Fibroblast of lung (primary cell): ENCODE data around the gene TCERG1L.

Experiments used
- EZH2 ChIP-seq: IDR thresholded peaks from 2 replicates; pipeline ENCODE4 v1.5.1; 2012; ENCODE audit warnings: low read length, control low read depth, mild to moderate bottlenecking; ENCODE audit errors: missing control alignments
- TF ChIP-seq, protein P1 (sequence below), 2 donors: IDR thresholded peaks in 1 of 2; conservative IDR thresholded peaks in 1 of 2; 1 replicate in 1 of 2; 2 replicates in 1 of 2; pipeline ENCODE4 v1.5.1; 2011 to 2012; ENCODE audit warnings: low read length in 2 of 2, control low read depth in 1 of 2, inconsistent platforms in 1 of 2, low read depth in 1 of 2, mild to moderate bottlenecking in 1 of 2

DNA sequence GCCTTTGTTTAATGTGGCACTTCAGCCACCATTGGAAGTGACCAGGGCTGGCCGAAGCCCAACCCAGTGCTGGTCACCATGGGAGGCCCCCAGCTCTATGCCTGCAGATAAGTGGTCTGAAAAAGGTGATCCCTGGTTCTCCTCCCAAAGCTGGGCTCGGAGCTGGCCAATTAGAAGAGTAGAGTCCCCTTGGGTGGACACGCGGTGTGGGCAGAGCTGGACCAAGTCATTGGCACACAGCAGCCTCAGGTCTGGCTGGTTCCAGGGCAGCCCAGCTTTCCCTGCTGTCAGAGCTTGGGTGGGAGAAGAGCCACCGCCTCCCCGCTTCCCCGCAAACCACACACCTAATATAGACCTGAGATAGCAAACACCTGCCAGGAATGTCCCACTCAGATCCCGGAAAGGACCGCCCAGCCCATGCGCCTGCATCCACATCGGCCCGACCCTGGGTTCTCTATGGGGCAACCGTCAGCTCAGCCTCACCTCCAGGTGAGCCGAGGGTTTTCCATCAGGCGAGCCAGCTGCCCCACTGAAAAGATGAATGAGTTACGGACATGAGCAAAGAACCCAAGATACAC lies 84.3 kb downstream of the TCERG1L start:
- TF ChIP-seq, protein P1, sequence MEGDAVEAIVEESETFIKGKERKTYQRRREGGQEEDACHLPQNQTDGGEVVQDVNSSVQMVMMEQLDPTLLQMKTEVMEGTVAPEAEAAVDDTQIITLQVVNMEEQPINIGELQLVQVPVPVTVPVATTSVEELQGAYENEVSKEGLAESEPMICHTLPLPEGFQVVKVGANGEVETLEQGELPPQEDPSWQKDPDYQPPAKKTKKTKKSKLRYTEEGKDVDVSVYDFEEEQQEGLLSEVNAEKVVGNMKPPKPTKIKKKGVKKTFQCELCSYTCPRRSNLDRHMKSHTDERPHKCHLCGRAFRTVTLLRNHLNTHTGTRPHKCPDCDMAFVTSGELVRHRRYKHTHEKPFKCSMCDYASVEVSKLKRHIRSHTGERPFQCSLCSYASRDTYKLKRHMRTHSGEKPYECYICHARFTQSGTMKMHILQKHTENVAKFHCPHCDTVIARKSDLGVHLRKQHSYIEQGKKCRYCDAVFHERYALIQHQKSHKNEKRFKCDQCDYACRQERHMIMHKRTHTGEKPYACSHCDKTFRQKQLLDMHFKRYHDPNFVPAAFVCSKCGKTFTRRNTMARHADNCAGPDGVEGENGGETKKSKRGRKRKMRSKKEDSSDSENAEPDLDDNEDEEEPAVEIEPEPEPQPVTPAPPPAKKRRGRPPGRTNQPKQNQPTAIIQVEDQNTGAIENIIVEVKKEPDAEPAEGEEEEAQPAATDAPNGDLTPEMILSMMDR (conservative IDR thresholded peaks at IDR 0.05 in 1 of 2, IDR thresholded peaks at IDR 0.05 in 1 of 2; ENCODE audit: low read depth in 1 of 2, low read length in 2 of 2) = no peak
- no peak for TF ChIP-seq EZH2
